ENCODE measurements around the gene EP400.
"Not testable (repeated sequence)": the region's sequence is repeated elsewhere in the genome, so short reads cannot be mapped to it uniquely, and the experiment has no call there.

DNA sequence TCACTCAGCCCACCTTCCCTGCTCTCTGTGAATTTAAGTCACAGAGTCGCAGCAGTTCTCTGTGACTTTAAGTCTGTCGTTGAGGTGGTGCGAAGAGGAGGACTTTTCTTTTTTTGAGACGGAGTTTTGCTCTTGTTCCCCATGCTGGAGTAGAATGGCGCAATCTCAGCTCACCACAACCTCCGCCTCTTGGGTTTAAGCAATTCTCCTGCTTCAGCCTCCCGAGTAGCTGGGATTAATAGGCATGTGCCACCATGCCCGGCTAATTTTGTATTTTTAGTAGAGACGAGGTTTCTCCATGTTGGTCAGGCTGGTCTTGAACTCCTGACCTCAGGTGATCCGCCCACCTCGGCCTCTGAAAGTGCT is 35.8 kb downstream of the EP400 start:
- TF ChIP-seq, protein P1, sequence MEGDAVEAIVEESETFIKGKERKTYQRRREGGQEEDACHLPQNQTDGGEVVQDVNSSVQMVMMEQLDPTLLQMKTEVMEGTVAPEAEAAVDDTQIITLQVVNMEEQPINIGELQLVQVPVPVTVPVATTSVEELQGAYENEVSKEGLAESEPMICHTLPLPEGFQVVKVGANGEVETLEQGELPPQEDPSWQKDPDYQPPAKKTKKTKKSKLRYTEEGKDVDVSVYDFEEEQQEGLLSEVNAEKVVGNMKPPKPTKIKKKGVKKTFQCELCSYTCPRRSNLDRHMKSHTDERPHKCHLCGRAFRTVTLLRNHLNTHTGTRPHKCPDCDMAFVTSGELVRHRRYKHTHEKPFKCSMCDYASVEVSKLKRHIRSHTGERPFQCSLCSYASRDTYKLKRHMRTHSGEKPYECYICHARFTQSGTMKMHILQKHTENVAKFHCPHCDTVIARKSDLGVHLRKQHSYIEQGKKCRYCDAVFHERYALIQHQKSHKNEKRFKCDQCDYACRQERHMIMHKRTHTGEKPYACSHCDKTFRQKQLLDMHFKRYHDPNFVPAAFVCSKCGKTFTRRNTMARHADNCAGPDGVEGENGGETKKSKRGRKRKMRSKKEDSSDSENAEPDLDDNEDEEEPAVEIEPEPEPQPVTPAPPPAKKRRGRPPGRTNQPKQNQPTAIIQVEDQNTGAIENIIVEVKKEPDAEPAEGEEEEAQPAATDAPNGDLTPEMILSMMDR (IDR thresholded peaks at IDR 0.05), result not testable (repeated sequence)
- not testable (repeated sequence) for TF ChIP-seq ZFX (IDR thresholded peaks at IDR 0.05; ENCODE audit: borderline replicate concordance)
